WTC11 (cell line): Measurements from ENCODE around the gene SNPH. TPM values are rescaled to one million over a fixed set of nuclear protein-coding genes. Genes with fewer than 3 reads are reported as not detected.

Experiments used
- ATAC-seq: fragments of 200-7000 bp; cut with Tn5 transposase; 2 replicates; pipeline ENCODE4 v1.10.0; 2021; ENCODE audit warnings: mild to moderate bottlenecking, moderate library complexity
- CTCF ChIA-PET: fragments of 300-600 bp; sonication (Branson Sonifier 250); formaldehyde crosslinking; loops from one replicate; lab custom pipeline; 2021; ENCODE audit warnings: antibody characterized with exemption; lab: Charles Lee
- POLR2A ChIA-PET: fragments of 350-600 bp; sonication (Branson Sonifier 250); formaldehyde crosslinking; loops from one replicate; lab custom pipeline; 2021; ENCODE audit warnings: antibody characterized with exemption; lab: Charles Lee
- DNase-seq: peaks from one replicate; pipeline ENCODE4 v3.0.0; 2021; ENCODE audit warnings: low spot score
- H3K27ac Mint-ChIP-seq: 2 replicates; pipeline ENCODE4 v1.8.0; 2021; ENCODE audit warnings: mixed read lengths
- H3K27me3 Mint-ChIP-seq: 2 replicates; pipeline ENCODE4 v1.8.0; 2021; ENCODE audit warnings: low read depth, mild to moderate bottlenecking, moderate library complexity, mixed read lengths
- H3K36me3 Mint-ChIP-seq: 2 replicates; pipeline ENCODE4 v1.8.0; 2021; ENCODE audit warnings: mixed read lengths
- H3K4me1 Mint-ChIP-seq: 2 replicates; pipeline ENCODE4 v1.8.0; 2022; ENCODE audit warnings: mixed read lengths
- H3K4me3 Mint-ChIP-seq: 2 replicates; pipeline ENCODE4 v1.8.0; 2021; ENCODE audit warnings: mild to moderate bottlenecking, moderate library complexity, mixed read lengths
- H3K9me3 Mint-ChIP-seq: 2 replicates; pipeline ENCODE4 v1.8.0; 2021; ENCODE audit warnings: mixed read lengths
- ARID4B ChIP-seq: sonication (generic); formaldehyde crosslinking; IDR thresholded peaks from 2 replicates; pipeline ENCODE4 v1.8.0; 2023; ENCODE audit warnings: missing genetic modification reagents, mild to moderate bottlenecking, borderline replicate concordance
- ATF2 ChIP-seq: sonication (generic); formaldehyde crosslinking; IDR thresholded peaks from 2 replicates; pipeline ENCODE4 v1.8.1; 2022; ENCODE audit warnings: low read depth, missing genetic modification reagents, borderline replicate concordance
- ATF3 ChIP-seq: sonication (generic); formaldehyde crosslinking; conservative IDR thresholded peaks from 2 replicates; pipeline ENCODE4 v1.8.1; 2022; ENCODE audit warnings: mild to moderate bottlenecking, missing genetic modification reagents
- CBFB ChIP-seq: sonication (generic); formaldehyde crosslinking; IDR thresholded peaks from 2 replicates; pipeline ENCODE4 v1.8.1; 2022; ENCODE audit warnings: mild to moderate bottlenecking, low read depth, missing genetic modification reagents
- CREM ChIP-seq: sonication (generic); formaldehyde crosslinking; IDR thresholded peaks from 2 replicates; pipeline ENCODE4 v1.8.1; 2022; ENCODE audit warnings: mild to moderate bottlenecking, missing genetic modification reagents, moderate library complexity
- ELF4 ChIP-seq: sonication (generic); formaldehyde crosslinking; IDR thresholded peaks from 2 replicates; pipeline ENCODE4 v1.8.1; 2022; ENCODE audit warnings: low read depth, mild to moderate bottlenecking, moderate library complexity, missing genetic modification reagents
- GABPB1 ChIP-seq: sonication (generic); formaldehyde crosslinking; IDR thresholded peaks from 2 replicates; pipeline ENCODE4 v1.8.1; 2023; ENCODE audit warnings: mild to moderate bottlenecking, missing genetic modification reagents
- GTF2I ChIP-seq: fragments of 250-450 bp; sonication (Bioruptor Pico); conservative IDR thresholded peaks from 2 replicates; pipeline ENCODE4 v1.4.0; 2021; ENCODE audit warnings: mild to moderate bottlenecking
- HMGXB4 ChIP-seq: sonication (generic); formaldehyde crosslinking; IDR thresholded peaks from 2 replicates; pipeline ENCODE4 v1.8.1; 2023; ENCODE audit warnings: mild to moderate bottlenecking, moderate library complexity, missing genetic modification reagents
- IRF2 ChIP-seq: sonication (generic); formaldehyde crosslinking; IDR thresholded peaks from 2 replicates; pipeline ENCODE4 v1.8.0; 2022; ENCODE audit warnings: low read depth, missing genetic modification reagents, borderline replicate concordance
- NR1H2 ChIP-seq: sonication (generic); formaldehyde crosslinking; IDR thresholded peaks from 2 replicates; pipeline ENCODE4 v1.9.0; 2021; ENCODE audit warnings: mild to moderate bottlenecking, moderate library complexity, missing genetic modification reagents
- NR2C2 ChIP-seq: sonication (generic); formaldehyde crosslinking; IDR thresholded peaks from 2 replicates; pipeline ENCODE4 v1.8.0; 2022; ENCODE audit warnings: mild to moderate bottlenecking, missing genetic modification reagents
- PREB ChIP-seq: sonication (generic); formaldehyde crosslinking; IDR thresholded peaks from 2 replicates; pipeline ENCODE4 v1.8.1; 2022; ENCODE audit warnings: mild to moderate bottlenecking, missing genetic modification reagents, moderate library complexity, borderline replicate concordance
- RELA ChIP-seq: sonication (generic); formaldehyde crosslinking; IDR thresholded peaks from 2 replicates; pipeline ENCODE4 v1.8.1; 2022; ENCODE audit warnings: missing genetic modification reagents, mild to moderate bottlenecking, borderline replicate concordance
- TEAD1 ChIP-seq: sonication (generic); formaldehyde crosslinking; IDR thresholded peaks from 2 replicates; pipeline ENCODE4 v1.8.0; 2022; ENCODE audit warnings: mild to moderate bottlenecking, missing genetic modification reagents
- ZBTB43 ChIP-seq: sonication (generic); formaldehyde crosslinking; IDR thresholded peaks from 2 replicates; pipeline ENCODE4 v1.8.1; 2023; ENCODE audit warnings: mild to moderate bottlenecking, missing genetic modification reagents
- ZNF281 ChIP-seq: sonication (generic); formaldehyde crosslinking; IDR thresholded peaks from 2 replicates; pipeline ENCODE4 v1.8.0; 2023; ENCODE audit warnings: mild to moderate bottlenecking, missing genetic modification reagents
- ZNF416 ChIP-seq: fragments of 250-450 bp; sonication (Bioruptor Pico); IDR thresholded peaks from 2 replicates; pipeline ENCODE4 v1.9.0; 2021; ENCODE audit warnings: mild to moderate bottlenecking, inconsistent platforms
- ZNF423 ChIP-seq: fragments of 250-450 bp; sonication (Bioruptor Pico); IDR thresholded peaks from 2 replicates; pipeline ENCODE4 v2.1.2; 2022; ENCODE audit warnings: mild to moderate bottlenecking, moderate library complexity
- total RNA-seq: library from RNA; stranded (reverse); gene quantifications from 3 replicates; pipeline ENCODE4 v1.2.3, GENCODE V29; 2021

The SNPH gene
- total RNA-seq, 1 experiment from 2014 or later: 3.5 TPM

GRCh38 chr20:1282966-1283365, 16.9 kb downstream of the SNPH start (continued):
- TF ChIP-seq ZNF423 (CRISPR knock-in tag) (no peak), ARID4B (CRISPR knock-in tag) (no peak), GABPB1 (CRISPR knock-in tag) (no peak), ELF4 (CRISPR knock-in tag) (no peak), ZNF416 (CRISPR knock-in tag) (no peak)

- H3K27me3 Mint-ChIP-seq: no peaks in the 10 kb centered on the region
- DNase-seq: no peak
- no peak overlapping the region for H3K4me3 Mint-ChIP-seq
- ChIA-PET POLR2A (interaction anchor here (1.2 kb wide), 1 partner anchor 147 kb away, joined by 4 read pairs; no protein-coding TSS in a partner anchor), CTCF (interaction anchor here (0.6 to 3.0 kb wide), 4 partner anchors 29 to 183 kb away, joined by 3 to 9 read pairs (median 4); partner anchors contain the start of gene NSFL1C)
- no peaks in the 10 kb centered on the region for H3K36me3 Mint-ChIP-seq
- TF ChIP-seq GTF2I (CRISPR knock-in tag) (no peak), ATF2 (no peak), GABPB1 (CRISPR knock-in tag) (no peak), ZBTB43 (CRISPR knock-in tag) (no peak), ZNF281 (CRISPR knock-in tag) (no peak), TEAD1 (CRISPR knock-in tag) (no peak), ATF3 (CRISPR knock-in tag) (no peak), ZNF416 (CRISPR knock-in tag) (no peak), RELA (CRISPR knock-in tag) (no peak), HMGXB4 (no peak), PREB (CRISPR knock-in tag) (no peak), CREM (no peak), NR2C2 (no peak), NR1H2 (CRISPR knock-in tag) (no peak), CBFB (CRISPR knock-in tag) (no peak), IRF2 (CRISPR knock-in tag) (no peak)
- no peak overlapping the region for H3K27ac Mint-ChIP-seq
- H3K4me1 Mint-ChIP-seq: no peaks in the 10 kb centered on the region
- no peaks in the 10 kb centered on the region for H3K9me3 Mint-ChIP-seq
- ATAC-seq: no peak
Measured at GRCh38 chr20:1283522-1284510, 17.7 kb downstream of the SNPH start.
